ENCODE measurements around the gene SH2D1B.

SH2D1B gene

DNA sequence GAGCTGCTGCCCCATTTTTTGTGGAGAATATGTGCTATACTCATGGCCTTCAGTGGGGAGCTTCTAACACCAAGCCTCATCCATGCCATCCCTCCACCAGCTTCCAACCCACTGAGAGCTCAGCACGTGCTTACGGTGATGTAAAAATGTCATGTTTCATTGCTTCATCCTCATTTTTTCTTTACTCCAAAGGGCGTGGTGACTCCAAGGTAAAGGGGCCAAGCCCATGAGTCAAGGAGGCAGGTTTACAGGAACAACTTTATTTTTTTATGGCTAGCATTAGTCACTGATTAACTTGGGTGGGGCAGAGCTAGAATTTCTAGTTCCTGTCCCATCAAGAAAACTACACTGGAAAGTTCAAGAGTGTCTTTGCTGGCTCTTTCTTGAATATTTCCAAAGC lies 30.6 kb downstream of the SH2D1B start, which contains the start of gene C1orf226:
TSS of gene C1orf226 (plus strand) at position 346 of the 400 bp plus-strand sequence. CDS start 174 bp downstream, outside the sequence.
- no peak for DNase-seq

DNA sequence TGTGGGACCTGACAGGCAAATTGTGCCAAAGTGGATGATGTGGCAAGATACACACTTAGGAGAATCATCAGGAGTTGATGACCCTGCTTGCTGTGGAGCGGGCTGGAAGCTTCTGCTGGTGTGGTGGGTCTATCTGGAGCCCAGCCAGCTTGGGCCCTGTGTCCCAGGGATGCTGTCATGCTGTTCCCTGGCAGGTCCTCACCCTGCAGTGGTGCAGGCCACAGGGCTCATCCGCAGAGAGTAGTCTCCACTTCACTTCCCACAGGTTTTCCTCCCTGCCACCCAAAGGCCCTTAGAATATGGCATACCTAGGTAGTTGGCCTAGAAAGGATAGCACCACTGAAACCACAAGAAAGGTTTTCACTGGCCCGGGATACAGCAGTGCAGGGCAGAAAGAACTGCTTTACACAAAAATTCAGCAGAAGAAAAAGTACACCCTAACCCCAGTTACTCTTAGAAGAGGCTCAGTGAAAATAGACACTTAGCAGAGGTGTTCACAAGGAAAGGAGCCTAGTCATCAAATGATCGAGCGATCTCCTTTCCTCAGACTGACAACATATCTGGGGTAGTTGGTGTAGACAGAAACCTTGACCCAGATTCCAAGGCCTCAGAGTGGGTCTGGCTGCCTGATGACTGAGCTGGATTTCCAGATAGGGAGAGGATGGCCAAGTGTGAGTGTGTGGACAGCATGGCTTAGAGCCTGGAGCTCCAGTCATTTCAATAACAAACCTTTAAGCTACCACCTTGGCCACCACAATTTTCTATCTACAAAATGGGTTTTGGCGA lies 31.7 kb downstream of the SH2D1B start:
- DNase-seq: no peak

DNA sequence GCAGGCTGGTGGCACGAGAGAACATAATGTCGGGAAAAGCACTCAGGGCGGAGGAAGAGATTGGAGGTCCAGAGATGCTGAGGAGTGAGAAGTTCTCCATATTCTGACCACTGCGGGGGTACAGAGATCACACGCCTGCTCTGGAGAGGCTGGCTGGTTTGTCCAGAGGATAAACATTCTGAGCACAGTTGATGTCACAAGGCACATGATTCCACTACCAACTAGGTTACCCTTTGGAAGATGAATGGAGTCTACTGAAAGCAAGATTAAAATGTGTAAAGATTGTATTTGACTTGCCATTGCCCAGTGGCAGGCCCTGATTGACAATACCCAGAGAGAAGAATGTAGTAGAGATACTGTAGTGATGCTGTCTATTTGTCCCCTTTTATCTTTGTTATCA lies 35.2 kb downstream of the SH2D1B start, which contains the start of gene SPATA46:
TSS of gene SPATA46 (minus strand) at position 164 of the 400 bp plus-strand sequence. CDS start at position 100, 64 bp downstream.
- no peak for DNase-seq

DNA sequence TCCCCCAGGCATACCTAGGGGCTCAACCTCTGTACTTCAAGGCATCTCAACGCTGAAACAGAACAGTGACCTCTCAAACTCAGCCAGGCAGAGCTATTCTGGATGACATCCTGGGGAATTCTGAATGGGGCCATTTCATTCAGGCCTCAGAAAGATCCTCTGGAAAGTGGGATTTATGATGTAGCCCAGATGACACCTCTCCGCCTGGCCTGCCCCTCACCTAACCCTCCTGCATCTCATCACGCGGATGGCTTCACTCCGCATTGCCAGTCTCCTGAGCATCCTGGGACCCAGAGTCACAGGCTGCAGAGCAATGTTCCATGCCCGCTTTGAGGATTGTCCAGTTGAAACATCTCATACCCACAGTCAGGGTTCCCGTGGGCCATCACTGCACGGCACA lies 36.5 kb downstream of the SH2D1B start:
- no peak for DNase-seq

DNA sequence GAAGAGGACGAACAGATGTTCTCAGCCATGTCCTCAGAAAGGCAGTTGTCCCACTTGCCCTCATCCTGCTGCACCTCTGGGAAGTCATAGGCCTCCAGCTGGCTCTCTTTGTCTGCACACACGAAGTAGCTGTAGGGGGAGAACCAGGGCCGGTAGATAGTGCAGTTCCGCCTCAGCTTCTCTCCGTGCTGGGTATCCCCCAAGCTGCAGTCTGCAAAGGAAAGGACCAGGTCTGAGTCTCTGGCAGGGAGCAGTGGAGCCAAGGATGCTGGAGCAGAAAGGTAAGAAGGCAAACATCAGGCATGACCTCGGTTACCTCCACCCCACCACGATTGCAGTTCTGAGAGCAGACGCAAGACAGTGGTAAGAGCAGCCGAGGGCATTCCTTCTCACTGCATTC lies 37.5 kb downstream of the SH2D1B start:
- DNase-seq: no peak

DNA sequence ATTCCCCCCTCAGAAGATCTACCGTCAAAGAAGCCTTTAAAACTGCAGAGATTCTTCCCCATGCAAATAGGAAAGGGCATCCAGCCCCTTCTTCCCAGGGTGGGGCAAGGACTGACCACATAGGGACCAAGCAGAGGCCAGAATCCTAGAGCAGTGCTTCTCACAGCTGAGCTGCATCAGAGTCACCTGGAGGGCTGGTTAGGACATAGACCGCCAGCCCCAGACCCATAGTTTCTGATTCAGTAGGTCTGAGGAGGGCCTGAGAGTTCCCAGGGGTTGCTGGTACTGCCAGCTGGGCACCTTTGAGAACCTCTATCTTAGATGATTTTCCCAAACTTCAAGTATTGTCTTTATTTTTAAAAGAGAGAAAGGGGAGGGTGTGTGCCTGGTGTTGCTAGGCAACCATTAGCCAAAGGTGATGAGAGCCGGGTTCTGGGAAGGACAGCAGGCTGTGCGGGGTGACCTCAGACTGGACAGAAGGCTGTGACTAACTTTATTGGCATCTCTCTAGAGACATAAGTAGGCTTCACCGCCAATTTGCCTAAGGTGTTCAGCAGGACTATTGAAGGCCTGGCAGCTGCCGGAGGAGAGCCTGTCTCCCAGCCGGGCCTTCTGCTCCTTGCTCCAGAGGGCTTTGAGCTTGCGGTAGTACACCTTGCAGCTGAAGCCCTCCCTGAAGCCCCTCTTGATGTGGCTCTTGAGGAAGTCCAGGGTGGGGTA lies 38.2 kb downstream of the SH2D1B start:
- no peak for DNase-seq

DNA sequence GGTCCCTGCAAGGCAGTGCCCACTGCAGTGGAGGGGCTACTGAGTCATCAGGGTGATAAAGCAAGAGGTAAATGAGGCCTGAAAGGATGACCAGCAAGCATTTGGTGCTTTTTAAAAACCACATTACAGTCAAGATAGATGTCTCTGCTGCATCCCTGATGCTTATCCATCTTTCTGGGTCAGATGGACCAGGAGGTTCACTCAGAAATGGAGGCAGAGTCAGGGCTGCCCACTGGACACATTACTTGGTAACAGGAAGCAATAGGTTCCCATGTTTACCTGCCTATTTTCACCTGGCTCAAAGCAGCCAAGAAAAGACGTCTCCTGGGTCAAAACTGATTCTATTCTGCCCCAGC lies 38.9 kb downstream of the SH2D1B start:
- no peak for DNase-seq

DNA sequence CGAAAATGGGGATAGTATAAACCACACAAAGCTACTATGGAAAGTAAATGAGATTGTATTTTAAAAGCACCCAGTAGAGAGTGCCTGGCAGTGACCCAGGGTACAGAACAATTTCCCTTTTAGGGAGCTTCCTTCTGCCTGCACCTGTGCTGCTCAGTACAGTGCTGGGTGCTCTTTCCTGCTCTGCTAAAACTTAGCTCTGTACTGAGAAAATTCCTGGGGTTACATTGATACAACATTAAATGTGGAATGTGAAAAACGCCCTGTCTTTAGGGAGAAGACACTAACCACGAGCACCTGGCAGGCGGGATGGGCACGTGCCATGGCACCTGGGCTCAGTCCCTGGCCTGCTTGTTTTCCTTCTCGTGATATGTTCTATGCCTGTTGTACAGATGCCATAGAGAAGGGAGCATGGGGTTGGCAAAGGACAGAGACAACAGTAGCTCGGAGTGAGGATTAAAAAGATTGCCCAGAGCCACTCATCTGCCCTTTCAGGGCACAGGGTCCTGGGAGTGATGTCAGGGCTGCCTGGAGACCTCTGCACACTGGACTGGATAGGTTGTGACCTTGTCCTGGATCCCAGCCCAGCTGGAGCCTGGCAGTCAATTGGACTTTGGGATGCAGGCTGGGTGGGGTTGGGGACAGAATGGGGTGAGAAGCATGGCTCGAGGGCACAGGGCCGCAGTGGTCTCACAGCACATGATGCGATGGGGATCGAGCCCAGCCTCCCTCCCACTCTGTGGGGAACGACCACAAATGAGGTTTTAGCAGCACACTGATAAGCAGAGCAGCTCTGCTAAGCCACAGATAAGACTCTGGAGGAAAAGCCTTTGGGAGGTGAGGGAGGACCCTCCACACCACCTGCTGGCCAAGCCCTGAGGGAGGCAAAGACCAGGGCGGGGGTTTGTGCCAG lies 39.5 kb downstream of the SH2D1B start:
- DNase-seq: no peak

DNA sequence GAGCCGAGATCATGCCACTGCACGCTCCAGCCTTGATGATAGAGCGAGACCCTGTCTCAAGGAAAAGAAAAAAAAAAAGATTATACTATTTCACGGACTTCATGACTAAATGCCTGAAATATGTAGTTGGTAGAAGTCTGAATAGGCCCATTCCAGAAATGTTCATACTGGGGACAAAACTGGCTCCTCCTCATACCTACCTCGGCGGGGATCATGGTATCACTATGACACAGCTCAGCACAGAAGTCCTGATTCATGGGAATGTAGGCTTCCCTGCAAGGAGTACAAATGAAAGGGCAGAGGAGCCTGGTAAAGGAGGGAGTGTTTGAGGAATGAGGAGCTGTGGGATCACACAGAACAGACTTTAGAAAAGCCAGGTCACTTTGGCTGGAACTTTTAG lies 40.3 kb downstream of the SH2D1B start:
- no peak for DNase-seq

DNA sequence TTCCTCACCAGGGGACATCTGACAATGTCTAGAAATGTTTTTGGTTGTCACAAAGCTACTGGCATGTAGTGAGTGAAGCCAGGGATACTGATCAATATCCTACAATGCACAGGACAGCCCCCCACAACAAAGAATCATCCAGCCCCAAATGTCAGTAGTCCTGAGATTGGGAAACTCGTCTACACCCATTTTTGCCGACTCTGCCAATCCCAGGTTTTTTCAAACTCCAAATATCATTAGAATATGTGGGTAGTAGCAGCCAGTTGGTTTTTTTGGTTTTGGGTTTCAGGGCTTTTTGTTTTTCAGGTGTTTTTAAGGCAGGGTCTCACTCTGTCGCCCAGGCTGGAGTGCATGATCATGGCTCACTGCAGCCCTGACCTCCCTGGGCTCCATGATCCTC lies 41.2 kb downstream of the SH2D1B start:
- no peak for DNase-seq

DNA sequence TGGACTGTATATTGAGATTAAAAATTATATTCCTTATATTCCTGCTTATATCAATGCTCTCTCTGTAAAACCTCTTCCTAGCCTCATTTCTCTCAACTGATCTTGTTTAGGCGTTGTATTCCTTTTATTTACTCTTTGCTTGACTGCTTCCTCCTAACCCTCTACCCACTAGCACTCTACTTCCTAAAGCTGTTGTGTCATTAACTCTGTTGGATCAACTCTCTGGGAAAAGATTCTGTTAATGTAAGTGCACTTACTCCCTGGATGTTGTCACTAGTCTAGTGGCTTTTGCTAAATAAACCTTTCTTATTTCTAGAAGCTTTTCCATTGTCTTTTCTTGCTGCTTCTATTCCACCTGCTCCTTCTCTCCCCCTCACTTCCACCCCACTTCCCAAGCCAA lies 41.8 kb downstream of the SH2D1B start:
- DNase-seq: no peak

DNA sequence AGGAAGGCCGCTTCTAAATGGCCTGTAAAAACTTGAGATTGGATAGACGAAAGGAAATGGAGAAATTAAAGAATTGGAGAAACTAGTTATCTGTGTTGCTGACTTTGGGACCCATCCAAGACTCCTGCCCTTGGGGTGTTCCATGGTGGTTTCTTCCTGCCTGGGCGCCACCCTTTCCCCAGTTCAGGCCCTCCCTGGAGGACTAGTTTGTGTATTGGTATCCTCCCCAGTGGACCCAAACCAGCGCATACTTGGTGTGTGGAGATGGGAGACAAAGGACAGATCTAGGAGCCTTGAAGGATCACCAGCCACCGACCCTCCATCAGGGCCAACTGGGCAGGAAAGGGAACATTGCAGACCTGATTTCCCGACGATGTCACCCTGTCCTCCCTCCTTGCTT lies 42.4 kb downstream of the SH2D1B start:
- DNase-seq: no peak

DNA sequence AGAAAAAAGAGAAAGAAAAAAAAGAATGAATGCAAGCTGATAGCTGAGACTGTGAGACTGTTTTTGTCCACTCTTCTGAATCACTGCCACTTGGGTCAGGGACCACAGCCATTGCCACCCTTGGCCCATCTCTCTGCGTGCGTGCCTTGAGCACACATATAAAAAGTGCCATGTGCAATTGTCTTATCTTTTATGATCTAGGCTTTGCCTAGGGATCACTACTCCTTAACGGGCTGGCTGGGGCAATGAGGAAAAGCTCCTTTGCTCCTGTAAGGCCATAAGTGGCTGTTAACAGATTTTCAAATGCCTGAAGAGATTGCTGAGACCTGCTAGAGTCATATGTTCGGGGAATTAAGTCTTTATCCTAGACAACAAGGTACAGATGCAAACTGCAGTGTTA lies 43.5 kb downstream of the SH2D1B start:
- DNase-seq: no peak

DNA sequence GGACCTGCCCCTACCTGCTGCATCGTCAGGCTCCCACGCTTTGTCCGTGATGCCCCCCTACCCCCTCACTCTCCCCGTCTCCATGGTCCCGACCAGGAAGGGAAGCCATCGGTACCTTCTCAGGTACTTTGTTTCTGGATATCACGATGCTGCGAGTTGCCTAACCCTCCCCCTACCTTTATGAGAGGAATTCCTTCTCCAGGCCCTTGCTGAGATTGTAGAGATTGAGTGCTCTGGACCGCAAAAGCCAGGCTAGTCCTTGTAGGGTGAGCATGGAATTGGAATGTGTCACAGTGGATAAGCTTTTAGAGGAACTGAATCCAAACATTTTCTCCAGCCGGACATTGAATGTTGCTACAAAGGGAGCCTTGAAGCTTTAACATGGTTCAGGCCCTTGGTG lies 44.2 kb downstream of the SH2D1B start:
- no peak for DNase-seq

DNA sequence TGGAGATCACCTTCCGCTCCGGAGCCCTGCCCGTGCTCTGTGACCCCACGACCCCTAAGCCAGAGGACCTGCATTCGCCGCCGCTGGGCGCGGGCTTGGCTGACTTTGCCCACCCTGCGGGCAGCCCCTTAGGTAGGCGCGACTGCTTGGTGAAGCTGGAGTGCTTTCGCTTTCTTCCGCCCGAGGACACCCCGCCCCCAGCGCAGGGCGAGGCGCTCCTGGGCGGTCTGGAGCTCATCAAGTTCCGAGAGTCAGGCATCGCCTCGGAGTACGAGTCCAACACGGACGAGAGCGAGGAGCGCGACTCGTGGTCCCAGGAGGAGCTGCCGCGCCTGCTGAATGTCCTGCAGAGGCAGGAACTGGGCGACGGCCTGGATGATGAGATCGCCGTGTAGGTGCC lies 44.9 kb downstream of the SH2D1B start:
- DNase-seq: no peak

DNA sequence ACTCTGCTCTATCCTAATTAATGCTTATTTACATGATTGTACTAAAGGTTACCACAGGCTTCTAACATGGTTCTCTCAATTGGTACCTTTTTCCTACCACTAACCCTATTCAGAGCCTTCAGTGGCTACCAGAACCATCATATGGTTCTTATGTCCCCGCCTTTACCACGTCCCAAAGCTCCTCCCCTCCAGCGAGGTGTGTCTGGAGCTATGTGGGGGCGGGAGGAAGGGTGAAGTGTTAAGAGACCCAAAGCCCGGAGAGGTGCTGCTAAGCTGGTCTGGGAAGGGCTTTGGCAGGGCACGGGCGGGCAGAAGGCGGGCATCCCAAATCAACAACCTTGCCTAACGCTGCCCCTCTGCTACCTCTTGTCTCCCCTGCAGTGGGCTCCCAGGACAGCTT lies 45.3 kb downstream of the SH2D1B start:
- DNase-seq: no peak

DNA sequence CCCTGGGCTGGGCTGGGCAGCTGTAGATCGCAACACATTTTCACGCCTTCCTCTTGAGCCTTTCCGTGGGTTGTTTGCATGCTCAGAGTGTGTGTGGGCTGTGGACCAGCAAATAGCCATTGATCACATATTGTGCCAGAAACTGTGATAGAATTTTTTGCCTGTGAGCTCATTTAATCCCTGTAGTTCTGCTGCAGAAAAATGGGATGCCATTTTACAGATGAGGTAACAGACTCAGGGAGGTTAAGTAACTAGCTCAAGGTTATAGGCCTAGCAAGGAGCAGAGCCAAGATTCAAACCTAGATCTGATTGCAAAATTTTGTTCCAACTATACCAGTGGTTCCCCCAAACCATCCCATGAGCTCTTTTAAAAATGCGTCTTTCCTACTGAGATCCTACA lies 45.8 kb downstream of the SH2D1B start:
- DNase-seq: no peak

DNA sequence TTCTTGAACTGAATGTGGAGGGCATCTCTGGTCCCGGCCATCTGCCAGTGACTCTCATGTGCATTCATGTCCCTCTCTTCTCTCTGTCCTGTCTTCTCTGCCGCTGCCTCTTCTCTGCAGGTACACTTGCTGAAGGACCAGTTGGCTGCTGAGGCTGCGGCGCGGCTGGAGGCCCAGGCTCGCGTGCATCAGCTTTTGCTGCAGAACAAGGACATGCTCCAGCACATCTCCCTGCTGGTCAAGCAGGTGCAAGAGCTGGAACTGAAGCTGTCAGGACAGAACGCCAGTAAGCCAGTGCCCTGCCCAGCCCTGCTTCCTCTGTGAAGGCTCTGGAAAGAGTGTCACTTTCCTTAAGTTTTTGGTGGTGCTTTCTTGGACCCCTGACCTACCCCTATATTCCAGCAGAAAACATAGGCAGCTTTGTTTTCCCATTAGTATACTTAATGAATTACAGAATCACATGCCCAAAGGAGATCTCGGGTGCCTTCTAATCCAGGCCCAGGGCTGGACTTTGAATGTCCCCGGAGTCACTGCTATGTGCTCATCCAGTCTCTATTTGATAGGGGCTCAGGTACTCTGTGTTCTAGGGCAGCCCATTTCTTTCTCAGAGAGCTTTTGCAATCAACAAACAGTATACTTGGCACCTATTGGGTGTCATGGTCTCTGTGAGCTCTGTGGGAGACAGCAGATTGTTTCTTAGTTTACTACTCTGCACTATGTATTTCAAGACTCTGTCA lies 46.5 kb downstream of the SH2D1B start:
- no peak for DNase-seq

DNA sequence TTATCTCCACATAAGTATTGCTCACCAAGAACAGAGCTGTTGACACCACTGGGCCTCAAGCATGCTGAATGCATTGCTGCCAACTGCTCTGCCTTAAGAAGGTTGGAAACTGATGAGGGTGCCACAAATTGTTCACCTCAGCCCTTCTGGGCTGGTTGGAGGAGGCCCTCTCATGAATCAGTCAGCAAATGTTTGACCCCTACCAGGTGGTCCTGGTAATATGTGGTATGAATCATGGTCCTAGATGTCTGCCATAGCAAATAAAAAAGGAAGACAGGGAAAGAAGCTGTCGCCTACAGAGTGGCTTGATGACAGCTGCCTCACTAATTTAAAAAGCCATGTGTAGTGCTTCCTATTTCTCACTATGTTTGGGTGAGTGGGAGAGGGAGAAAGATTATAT lies 47.4 kb downstream of the SH2D1B start:
- no peak for DNase-seq

DNA sequence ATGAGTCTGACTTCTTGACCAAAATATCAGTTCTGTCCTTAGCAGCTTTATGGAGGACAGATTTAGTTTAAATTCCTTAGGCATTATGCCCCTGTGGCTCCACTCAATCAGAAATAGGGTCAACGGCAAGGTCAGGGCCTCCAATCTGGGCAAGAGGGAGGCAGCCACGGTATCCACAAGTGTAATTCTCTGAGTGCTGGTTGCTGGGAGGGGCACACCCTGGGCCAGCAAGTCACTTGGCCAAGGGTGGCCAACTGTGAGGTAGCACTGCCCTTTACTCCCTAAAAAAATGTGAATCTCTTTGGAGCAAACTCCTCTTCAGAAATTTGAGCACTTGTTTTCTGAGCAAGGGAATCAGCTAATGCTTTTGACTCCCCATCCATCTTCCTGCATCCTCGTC lies 48.1 kb downstream of the SH2D1B start:
- no peak for DNase-seq

DNA sequence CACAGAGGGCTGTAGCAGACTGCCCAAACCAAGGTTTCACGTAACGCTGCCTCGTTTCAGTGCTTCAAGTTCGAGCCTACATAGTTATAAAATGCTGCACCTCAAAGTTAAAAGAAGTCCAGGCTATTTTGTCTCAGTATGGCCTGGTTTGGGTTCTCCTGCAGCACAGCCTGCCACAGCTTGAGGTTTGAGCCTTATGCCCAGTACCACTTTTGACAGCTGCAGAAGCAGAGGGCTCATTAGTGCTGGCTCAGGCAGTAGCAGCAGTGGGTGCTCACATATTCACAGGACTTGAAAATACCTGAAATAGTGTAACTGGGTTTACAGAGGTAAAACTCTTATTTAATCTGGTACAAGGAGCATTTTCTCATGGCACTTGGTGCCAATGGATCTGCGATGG lies 50.6 kb downstream of the SH2D1B start:
- no peak for DNase-seq

DNA sequence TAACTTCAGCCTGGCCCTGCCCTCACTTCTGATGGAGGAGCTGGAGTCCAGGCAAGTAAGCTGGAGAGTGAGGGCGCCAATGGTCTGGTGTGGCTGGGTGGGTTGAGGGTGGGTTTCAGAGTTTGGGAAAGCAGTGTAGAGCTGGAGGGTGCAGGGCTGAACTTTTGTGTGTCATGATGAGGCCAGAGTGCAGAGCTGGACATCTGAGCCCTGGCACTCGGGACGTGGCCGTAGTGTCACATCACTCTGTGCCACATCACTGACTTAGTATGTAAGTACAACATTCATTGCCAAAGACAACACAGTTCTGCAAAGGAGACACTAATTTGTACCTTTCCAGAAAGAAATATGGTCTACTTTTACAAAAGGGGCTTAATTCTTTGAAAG lies 51.1 kb downstream of the SH2D1B start:
- DNase-seq: no peak
